CD4-positive, alpha-beta T cell (primary cell): Measurements from ENCODE around the gene PYY. TPM values are rescaled to one million over a fixed set of nuclear protein-coding genes. Genes with fewer than 3 reads are reported as not detected.

Experiments used
- ATAC-seq: fragments of 200-7000 bp; cut with Tn5 transposase; one replicate; pipeline ENCODE4 v1.10.0; 2022; ENCODE audit warnings: mild to moderate bottlenecking; ENCODE audit not compliant: poor library complexity
- CTCF ChIA-PET: fragments of 350-600 bp; sonication (Branson Sonifier 250); formaldehyde crosslinking; loops from one replicate; lab custom pipeline; 2021; ENCODE audit warnings: antibody characterized with exemption, inconsistent platforms; lab: Charles Lee
- POLR2A ChIA-PET: fragments of 350-600 bp; sonication (Branson Sonifier 250); formaldehyde crosslinking; loops from one replicate; lab custom pipeline; 2021; ENCODE audit warnings: antibody characterized with exemption, inconsistent platforms; lab: Charles Lee
- DNase-seq, 14 experiments: peaks; one replicate each; pipeline ENCODE4 v3.0.0-alpha.2; 2013 to 2020; ENCODE audit warnings: mixed read lengths in 2 of 14
- H3K27ac ChIP-seq, 2 donors: one replicate each; pipeline versions ENCODE4 v1.5.1 to v1.7.0; 2013; ENCODE audit warnings: low read length in 2 of 2, low read depth in 1 of 2, mild to moderate bottlenecking in 1 of 2
- H3K27me3 ChIP-seq, 2 experiments: 1 replicate in 1 of 2; 2 replicates in 1 of 2; pipeline versions ENCODE4 v1.6.1 to v1.7.0; 2013; ENCODE audit warnings: low read length in 2 of 2, control low read depth in 1 of 2, mild to moderate bottlenecking in 1 of 2, moderate library complexity in 1 of 2; ENCODE audit not compliant: insufficient read depth in 2 of 2, control insufficient read depth in 1 of 2
- H3K36me3 ChIP-seq: one replicate; pipeline ENCODE4 v1.6.1; 2013; ENCODE audit warnings: low read length, control low read depth; ENCODE audit not compliant: insufficient read depth
- H3K4me1 ChIP-seq: one replicate; pipeline ENCODE4 v1.6.1; 2013; ENCODE audit warnings: low read length, control low read depth; ENCODE audit not compliant: insufficient read depth
- H3K4me3 ChIP-seq: one replicate; pipeline ENCODE4 v1.5.1; 2013; ENCODE audit warnings: mild to moderate bottlenecking, low read length, moderate library complexity
- H3K9me3 ChIP-seq, 2 experiments: 1 replicate in 1 of 2; 2 replicates in 1 of 2; pipeline versions ENCODE4 v1.6.1 to v1.7.0; 2013; ENCODE audit warnings: low read length in 2 of 2, mild to moderate bottlenecking in 2 of 2, control low read depth in 1 of 2, moderate library complexity in 1 of 2; ENCODE audit not compliant: control insufficient read depth in 1 of 2, insufficient read depth in 1 of 2
- H3K27ac Mint-ChIP-seq: one replicate; pipeline ENCODE4 v1.8.0; 2020; ENCODE audit warnings: mixed read lengths
- H3K27me3 Mint-ChIP-seq: one replicate; pipeline ENCODE4 v1.8.0; 2021; ENCODE audit warnings: mixed read lengths
- H3K36me3 Mint-ChIP-seq: one replicate; pipeline ENCODE4 v1.8.0; 2021; ENCODE audit warnings: low read depth, mixed read lengths
- H3K4me1 Mint-ChIP-seq: one replicate; pipeline ENCODE4 v1.8.0; 2021; ENCODE audit warnings: low read depth, mixed read lengths
- H3K4me3 Mint-ChIP-seq: one replicate; pipeline ENCODE4 v1.8.0; 2020; ENCODE audit warnings: mild to moderate bottlenecking, mixed read lengths
- H3K9me3 Mint-ChIP-seq: one replicate; pipeline ENCODE4 v1.8.0; 2020; ENCODE audit warnings: mixed read lengths
- intact Hi-C, 2 experiments: fragments of 100-400 bp; cut with DNase I in 1 of 2; cut with micrococcal nuclease in 1 of 2; formaldehyde crosslinking; loops; one replicate each; pipeline versions ENCODE4 v1.15.1 to v1.9.0; 2023 to 2025; cut with DNase I, micrococcal nuclease
- total RNA-seq, 174 experiments: library from RNA in 2 of 174; stranded (reverse) in 2 of 174; gene quantifications; one replicate each; pipeline ENCODE4 v1.2.3 and lab custom pipeline; 2021 to 2026
- TF ChIP-seq, protein P1 (sequence below): fragments of 200-600 bp; IDR thresholded peaks from one replicate; pipeline ENCODE4 v1.8.0; 2022; ENCODE audit warnings: antibody characterized with exemption, mild to moderate bottlenecking

The PYY gene
- total RNA-seq, 2 experiments from 2014 or later: not detected

- Mint-ChIP-seq H3K27me3 (no peaks in the 10 kb centered on the region), H3K36me3 (no peaks in the 10 kb centered on the region), H3K4me1 (peaks cover 23% of the 10 kb centered on the region), H3K27ac (no peak overlapping the region), H3K9me3 (no peaks in the 10 kb centered on the region), H3K4me3 (no peak overlapping the region)
- Histone ChIP-seq H3K36me3 (no peaks in the 10 kb centered on the region), H3K9me3 (no peaks in the 10 kb centered on the region), H3K4me1 (peaks cover 17% of the 10 kb centered on the region), H3K4me3 (no peak overlapping the region), H3K27ac (no peak overlapping the region), H3K27me3 (peaks cover 0 to 4% of the 10 kb centered on the region in 2 experiments)
- ChIA-PET CTCF (interaction anchor here (0.7 to 2.7 kb wide), 3 partner anchors 15 to 69 kb away, joined by 3 to 8 read pairs (median 7); no protein-coding TSS in a partner anchor), POLR2A (no interaction called here)
- ATAC-seq: no peak
- no peak for DNase-seq
- TF ChIP-seq, protein P1, sequence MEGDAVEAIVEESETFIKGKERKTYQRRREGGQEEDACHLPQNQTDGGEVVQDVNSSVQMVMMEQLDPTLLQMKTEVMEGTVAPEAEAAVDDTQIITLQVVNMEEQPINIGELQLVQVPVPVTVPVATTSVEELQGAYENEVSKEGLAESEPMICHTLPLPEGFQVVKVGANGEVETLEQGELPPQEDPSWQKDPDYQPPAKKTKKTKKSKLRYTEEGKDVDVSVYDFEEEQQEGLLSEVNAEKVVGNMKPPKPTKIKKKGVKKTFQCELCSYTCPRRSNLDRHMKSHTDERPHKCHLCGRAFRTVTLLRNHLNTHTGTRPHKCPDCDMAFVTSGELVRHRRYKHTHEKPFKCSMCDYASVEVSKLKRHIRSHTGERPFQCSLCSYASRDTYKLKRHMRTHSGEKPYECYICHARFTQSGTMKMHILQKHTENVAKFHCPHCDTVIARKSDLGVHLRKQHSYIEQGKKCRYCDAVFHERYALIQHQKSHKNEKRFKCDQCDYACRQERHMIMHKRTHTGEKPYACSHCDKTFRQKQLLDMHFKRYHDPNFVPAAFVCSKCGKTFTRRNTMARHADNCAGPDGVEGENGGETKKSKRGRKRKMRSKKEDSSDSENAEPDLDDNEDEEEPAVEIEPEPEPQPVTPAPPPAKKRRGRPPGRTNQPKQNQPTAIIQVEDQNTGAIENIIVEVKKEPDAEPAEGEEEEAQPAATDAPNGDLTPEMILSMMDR: no peak
- intact Hi-C loops: no loop called here
Measured at GRCh38 chr17:43924558-43924957, 29.2 kb downstream of the PYY start.

DNA sequence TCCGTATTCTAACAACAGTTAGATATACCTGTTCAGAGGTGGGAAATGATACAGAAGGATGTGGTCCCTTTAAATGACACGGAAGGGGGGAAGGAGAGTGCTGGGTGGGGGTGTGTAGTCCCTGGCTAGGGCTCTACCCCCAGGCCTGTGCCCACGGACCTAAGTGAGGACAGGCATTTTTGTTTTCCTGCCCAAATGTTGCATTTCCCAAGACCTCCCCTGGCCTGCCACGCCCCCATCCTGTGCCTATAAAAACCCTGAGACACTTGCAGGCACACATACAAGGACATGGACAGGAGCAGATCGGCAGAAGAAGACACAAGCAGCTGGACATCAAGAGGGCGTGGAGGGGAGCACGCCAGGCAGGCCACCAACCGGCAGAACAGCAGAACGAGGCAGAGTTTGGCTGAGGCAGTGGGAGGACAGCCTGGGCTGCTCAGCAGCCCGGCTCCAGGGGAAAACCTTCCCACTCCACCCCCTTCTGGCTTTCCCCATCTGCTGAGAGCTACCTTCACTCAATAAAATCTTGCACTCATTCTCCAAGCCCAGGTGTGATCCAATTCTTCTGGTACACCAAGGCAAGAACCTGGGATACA is 33.1 kb downstream of the PYY start:
- DNase-seq (no peak), ATAC-seq (no peak)
- ChIA-PET CTCF (interaction anchor here (1.7 kb wide), 1 partner anchor 10 kb away, joined by 7 read pairs; no protein-coding TSS in a partner anchor), POLR2A (no interaction called here)
- H3K36me3 ChIP-seq: no peaks in the 10 kb centered on the region
- H3K9me3 ChIP-seq: no peaks in the 10 kb centered on the region
- Mint-ChIP-seq H3K27me3 (no peaks in the 10 kb centered on the region), H3K9me3 (no peaks in the 10 kb centered on the region), H3K4me3 (no peak overlapping the region), H3K36me3 (no peaks in the 10 kb centered on the region), H3K4me1 (peaks cover 18% of the 10 kb centered on the region), H3K27ac (no peak overlapping the region)
- no peak overlapping the region for H3K4me3 ChIP-seq
- intact Hi-C loops: no loop called here
- TF ChIP-seq, protein P1: no peak
- H3K27me3 ChIP-seq: no peaks in the 10 kb centered on the region
- no peak overlapping the region for H3K27ac ChIP-seq
- peaks cover 20% of the 10 kb centered on the region for H3K4me1 ChIP-seq

DNA sequence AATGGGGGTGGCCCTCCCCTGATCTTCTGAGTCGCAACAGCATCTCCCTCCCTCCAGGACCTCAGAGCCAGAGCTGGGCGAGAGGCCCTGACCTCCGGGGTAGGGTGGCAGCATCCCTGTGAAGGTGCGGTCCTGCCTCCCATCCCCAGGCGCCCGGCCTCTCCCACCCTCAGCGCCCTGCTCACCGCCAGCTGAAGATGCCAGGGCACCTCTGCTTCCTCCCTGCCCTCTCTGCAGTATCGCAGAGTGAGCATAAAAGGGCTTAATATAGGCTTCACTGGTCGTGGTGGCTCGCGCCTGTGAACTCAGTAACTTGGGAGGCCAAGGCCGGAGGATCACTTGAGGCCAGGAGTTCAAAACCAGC is 35.7 kb downstream of the PYY start:
- Histone ChIP-seq H3K36me3 (no peaks in the 10 kb centered on the region), H3K27me3 (no peaks in the 10 kb centered on the region), H3K9me3 (no peaks in the 10 kb centered on the region), H3K4me3 (peak overlapping the region; percentile 63), H3K27ac (no peak overlapping the region), H3K4me1 (peaks cover 20% of the 10 kb centered on the region)
- DNase-seq (no peak), ATAC-seq (no peak)
- CTCF ChIA-PET: interaction anchor here (1.0 to 1.6 kb wide), 3 partner anchors 10 to 26 kb away, joined by 3 to 6 read pairs (median 4); partner anchors contain the start of gene MPP2
- Mint-ChIP-seq H3K27me3 (no peaks in the 10 kb centered on the region), H3K36me3 (no peaks in the 10 kb centered on the region), H3K27ac (peak overlapping the region; percentile 24), H3K4me1 (peaks cover 18% of the 10 kb centered on the region), H3K9me3 (no peaks in the 10 kb centered on the region), H3K4me3 (peak overlapping the region; percentile 86)
- POLR2A ChIA-PET: interaction anchor here (1.1 kb wide), 1 partner anchor 97 kb away, joined by 3 read pairs; the partner anchor contains the start of gene TMEM101
- intact Hi-C loops: loop anchor here in 1 of 2 experiments (10.0 kb wide), 1 partner anchor 127 kb away; no protein-coding TSS in a partner anchor
- TF ChIP-seq, protein P1: no peak
